K562 (cell line): ENCODE data around the gene SMS.

Experiments
- REST ChIP-seq, 2 experiments: fragments of 450-650 bp; formaldehyde crosslinking in 1 of 2; IDR thresholded peaks; 2 replicates each; pipeline versions ENCODE4 v1.4.0 to v1.6.1; 2014 to 2020; ENCODE audit warnings: mild to moderate bottlenecking in 2 of 2, borderline replicate concordance in 1 of 2, low read depth in 1 of 2
- TEAD4 ChIP-seq, 2 experiments: sonication (generic) in 1 of 2; formaldehyde crosslinking in 1 of 2; IDR thresholded peaks; 2 replicates each; pipeline versions ENCODE4 v1.6.1 to v1.8.0; 2012 to 2022; ENCODE audit warnings: borderline replicate concordance in 1 of 2, inconsistent platforms in 1 of 2, low read length in 1 of 2, mild to moderate bottlenecking in 1 of 2, missing genetic modification reagents in 1 of 2
- YY1 ChIP-seq, 3 experiments: IDR thresholded peaks; 2 replicates each; pipeline ENCODE4 v1.6.1; 2011; ENCODE audit warnings: low read length in 2 of 3, mild to moderate bottlenecking in 2 of 3, moderate library complexity in 2 of 3, borderline replicate concordance in 1 of 3, control low read depth in 1 of 3, low read depth in 1 of 3; ENCODE audit not compliant: insufficient read depth in 3 of 3, insufficient replicate concordance in 2 of 3, control insufficient read depth in 1 of 3, insufficient read length in 1 of 3; ENCODE audit errors: extremely low read depth in 1 of 3
- ZNF592 ChIP-seq: fragments of 450-650 bp; IDR thresholded peaks from 2 replicates; pipeline ENCODE4 v1.6.1; 2017; ENCODE audit warnings: antibody characterized with exemption, mild to moderate bottlenecking

GRCh38 chrX:21944136-21944615 lies 3.7 kb downstream of the SMS start:
- TF ChIP-seq YY1 (IDR thresholded peaks at IDR 0.05; ENCODE audit: borderline replicate concordance in 1 of 3, control insufficient read depth in 1 of 3, extremely low read depth in 1 of 3, insufficient read depth in 3 of 3, insufficient read length in 1 of 3, insufficient replicate concordance in 2 of 3, low read depth in 1 of 3, low read length in 2 of 3) (no peak), TEAD4 (IDR thresholded peaks at IDR 0.05; ENCODE audit: low read length) (no peak), TEAD4 (CRISPR knock-in tag; IDR thresholded peaks at IDR 0.05; ENCODE audit: borderline replicate concordance) (no peak), ZNF592 (no peak), REST (IDR thresholded peaks at IDR 0.05; ENCODE audit: borderline replicate concordance) (no peak), REST (CRISPR knock-in tag; IDR thresholded peaks at IDR 0.05; ENCODE audit: low read depth) (no peak)
